Thoracic aorta (tissue), 2 donors: Measurements from ENCODE around the gene ATAD3A. TPM values are rescaled to one million over a fixed set of nuclear protein-coding genes. Genes with fewer than 3 reads are reported as not detected.
"Not testable (repeated sequence)": the region's sequence is repeated elsewhere in the genome, so short reads cannot be mapped to it uniquely, and the experiment has no call there.

Source experiments
- ATAC-seq: fragments of 150-250 bp; one replicate; pipeline ENCODE4 v1.8.0; 2017; ENCODE audit warnings: low read depth; ENCODE audit not compliant: insufficient number of reproducible peaks, low FRiP score
- DNase-seq: peaks from one replicate; pipeline ENCODE4 v3.0.0-alpha.2; 2020; ENCODE audit warnings: low spot score
- H3K27ac ChIP-seq, 2 donors: fragments of 200-600 bp; sonication (generic); 1 replicate in 1 of 2; 2 replicates in 1 of 2; pipeline ENCODE4 v1.5.1; 2016; ENCODE audit warnings: mild to moderate bottlenecking in 2 of 2, moderate library complexity in 2 of 2
- H3K27me3 ChIP-seq: fragments of 200-600 bp; sonication (generic); replicated peaks from 2 replicates; pipeline ENCODE4 v1.6.0; 2016; ENCODE audit warnings: mild to moderate bottlenecking; ENCODE audit not compliant: insufficient read depth
- H3K36me3 ChIP-seq: fragments of 200-600 bp; sonication (generic); one replicate; pipeline ENCODE4 v1.5.1; 2016
- H3K4me1 ChIP-seq, 2 donors: fragments of 200-600 bp; sonication (generic); 1 replicate in 1 of 2; 2 replicates in 1 of 2; pipeline versions ENCODE4 v1.5.1 to v1.6.0; 2016; ENCODE audit warnings: low read depth in 2 of 2, mild to moderate bottlenecking in 1 of 2; ENCODE audit not compliant: control insufficient read depth in 1 of 2
- H3K4me3 ChIP-seq: fragments of 200-600 bp; sonication (generic); 2 replicates; pipeline ENCODE4 v1.5.1; 2016; ENCODE audit warnings: mild to moderate bottlenecking
- H3K9me3 ChIP-seq: fragments of 200-600 bp; sonication (generic); 2 replicates; pipeline ENCODE4 v1.5.1; 2016
- total RNA-seq, 2 donors: library from RNA; depleted of rRNA; stranded (reverse); fragments of >200 nt; gene quantifications; one replicate each; pipeline versions ENCODE4 v1.1.0 to v1.2.3, GENCODE V29; 2016
- TF ChIP-seq, protein P1 (sequence below): fragments of 200-600 bp; sonication (generic); IDR thresholded peaks from one replicate; pipeline ENCODE4 v1.5.1; 2019; ENCODE audit warnings: antibody characterized with exemption

The ATAD3A gene
- total RNA-seq, 2 donors from 2014 or later: 16.7 to 17.6 TPM

DNA sequence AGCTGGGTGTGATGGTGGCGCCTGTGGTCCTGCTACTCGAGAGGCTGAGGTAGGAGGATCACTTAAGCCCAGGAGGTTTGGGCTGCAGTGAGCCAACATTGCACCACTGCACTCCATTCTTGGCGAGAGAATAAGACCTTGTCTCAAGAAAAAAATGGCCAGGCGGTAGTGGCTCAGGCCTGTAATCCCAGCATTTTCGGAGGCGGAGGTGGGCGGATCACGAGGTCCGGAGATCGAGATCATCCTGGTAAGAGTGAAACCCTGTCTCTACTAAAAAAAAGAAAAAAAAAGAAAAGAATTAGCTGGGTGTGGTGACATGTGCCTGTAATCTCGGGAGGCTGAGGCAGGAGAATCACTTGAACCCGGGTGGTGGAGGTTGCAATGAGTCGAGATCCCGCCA lies 29.1 kb upstream of the ATAD3A start:
- H3K36me3 ChIP-seq: peaks cover 41% of the 10 kb centered on the region
- no peak overlapping the region for H3K4me3 ChIP-seq
- no peaks in the 10 kb centered on the region for H3K27me3 ChIP-seq
- no peaks in the 10 kb centered on the region for H3K4me1 ChIP-seq
- DNase-seq (no peak), ATAC-seq (no peak)
- H3K9me3 ChIP-seq: no peaks in the 10 kb centered on the region
- TF ChIP-seq, protein P1, sequence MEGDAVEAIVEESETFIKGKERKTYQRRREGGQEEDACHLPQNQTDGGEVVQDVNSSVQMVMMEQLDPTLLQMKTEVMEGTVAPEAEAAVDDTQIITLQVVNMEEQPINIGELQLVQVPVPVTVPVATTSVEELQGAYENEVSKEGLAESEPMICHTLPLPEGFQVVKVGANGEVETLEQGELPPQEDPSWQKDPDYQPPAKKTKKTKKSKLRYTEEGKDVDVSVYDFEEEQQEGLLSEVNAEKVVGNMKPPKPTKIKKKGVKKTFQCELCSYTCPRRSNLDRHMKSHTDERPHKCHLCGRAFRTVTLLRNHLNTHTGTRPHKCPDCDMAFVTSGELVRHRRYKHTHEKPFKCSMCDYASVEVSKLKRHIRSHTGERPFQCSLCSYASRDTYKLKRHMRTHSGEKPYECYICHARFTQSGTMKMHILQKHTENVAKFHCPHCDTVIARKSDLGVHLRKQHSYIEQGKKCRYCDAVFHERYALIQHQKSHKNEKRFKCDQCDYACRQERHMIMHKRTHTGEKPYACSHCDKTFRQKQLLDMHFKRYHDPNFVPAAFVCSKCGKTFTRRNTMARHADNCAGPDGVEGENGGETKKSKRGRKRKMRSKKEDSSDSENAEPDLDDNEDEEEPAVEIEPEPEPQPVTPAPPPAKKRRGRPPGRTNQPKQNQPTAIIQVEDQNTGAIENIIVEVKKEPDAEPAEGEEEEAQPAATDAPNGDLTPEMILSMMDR: no peak
- H3K27ac ChIP-seq: no peak overlapping the region

DNA sequence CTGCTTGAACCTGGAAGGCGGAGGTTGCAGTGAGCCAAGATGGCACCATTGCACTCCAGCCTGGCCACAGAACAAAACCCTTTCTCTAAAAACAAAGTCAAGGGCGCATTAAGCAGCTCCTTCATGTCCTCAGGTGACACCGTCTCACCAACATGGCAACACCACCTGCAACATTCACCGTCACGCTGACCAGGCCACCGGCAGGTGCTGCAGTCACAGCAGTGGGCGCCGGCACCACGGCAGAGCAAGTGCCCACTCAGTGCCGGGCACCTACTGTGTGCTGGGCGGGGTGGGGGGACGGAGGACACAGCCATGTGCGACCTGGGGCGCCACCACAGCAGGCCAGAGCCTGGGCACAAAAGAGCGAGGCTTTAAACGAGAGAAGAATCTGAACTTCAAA lies 28.2 kb upstream of the ATAD3A start:
- Histone ChIP-seq H3K36me3 (peaks cover 44% of the 10 kb centered on the region), H3K27ac (no peak overlapping the region), H3K27me3 (no peaks in the 10 kb centered on the region), H3K4me1 (no peaks in the 10 kb centered on the region), H3K4me3 (no peak overlapping the region), H3K9me3 (no peaks in the 10 kb centered on the region)
- TF ChIP-seq, protein P1: no peak
- DNase-seq: no peak
- ATAC-seq: no peak

DNA sequence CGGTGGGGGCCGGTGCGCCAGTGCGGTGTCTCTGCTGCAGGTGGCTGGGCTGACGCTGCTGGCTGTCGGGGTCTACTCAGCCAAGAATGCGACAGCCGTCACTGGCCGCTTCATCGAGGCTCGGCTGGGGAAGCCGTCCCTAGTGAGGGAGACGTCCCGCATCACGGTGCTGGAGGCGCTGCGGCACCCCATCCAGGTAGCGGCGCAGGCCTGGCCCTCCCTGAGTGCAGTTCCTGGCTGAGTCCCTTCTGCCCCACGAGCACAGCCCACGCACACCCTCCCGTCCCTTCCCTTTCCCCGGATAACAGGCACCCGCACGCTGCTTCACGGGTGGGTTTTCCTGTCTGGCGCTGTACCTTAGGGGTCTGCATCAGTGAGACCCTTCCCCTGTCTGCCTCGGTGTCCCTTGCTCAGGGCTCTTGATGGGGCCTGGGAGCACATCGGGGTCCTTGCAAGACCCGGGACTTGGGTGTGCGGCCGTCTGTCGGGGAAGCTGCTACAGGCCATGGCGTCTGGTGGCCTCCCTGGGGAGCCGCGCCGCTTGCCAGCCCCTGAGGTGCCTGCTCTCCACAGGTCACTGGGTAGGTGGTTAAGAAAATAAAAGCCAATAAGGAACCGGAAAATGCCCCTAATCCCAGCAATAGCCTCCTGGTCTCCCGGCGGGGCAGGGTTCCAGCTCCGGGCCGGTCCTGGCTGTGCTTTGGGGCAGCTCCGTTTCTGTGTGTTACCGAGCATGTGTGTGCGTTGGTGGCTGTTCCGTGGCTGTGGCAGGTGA lies 26.8 kb upstream of the ATAD3A start:
- not testable (repeated sequence) for H3K4me1 ChIP-seq, H3K4me3 ChIP-seq, ATAC-seq, DNase-seq, H3K27me3 ChIP-seq, H3K27ac ChIP-seq, H3K9me3 ChIP-seq
- H3K36me3 ChIP-seq: peaks cover 47% of the 10 kb centered on the region

DNA sequence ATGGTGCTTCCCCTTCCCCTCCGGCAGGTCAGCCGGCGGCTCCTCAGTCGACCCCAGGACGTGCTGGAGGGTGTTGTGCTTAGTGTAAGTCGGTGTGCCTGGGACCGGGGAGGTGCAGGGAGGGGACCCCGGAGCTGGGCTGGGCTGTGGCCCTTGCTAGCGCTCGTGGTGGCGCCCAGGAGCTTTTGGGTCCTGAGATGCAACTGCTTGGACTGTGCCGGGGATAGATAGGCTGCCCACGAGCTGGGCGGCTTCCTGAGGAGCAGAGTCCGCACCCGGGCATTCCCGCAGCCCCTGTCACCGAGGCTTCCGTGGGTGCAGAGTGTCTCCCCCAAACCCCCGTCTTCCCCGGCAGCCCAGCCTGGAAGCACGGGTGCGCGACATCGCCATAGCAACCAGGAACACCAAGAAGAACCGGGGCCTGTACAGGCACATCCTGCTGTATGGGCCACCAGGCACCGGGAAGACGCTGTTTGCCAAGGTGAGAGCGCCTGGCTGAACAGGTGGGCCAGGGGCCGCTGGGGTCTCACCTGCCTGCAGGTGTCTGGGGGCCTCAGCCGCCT lies 26.1 kb upstream of the ATAD3A start:
- H3K27ac ChIP-seq, ATAC-seq, H3K4me1 ChIP-seq, H3K9me3 ChIP-seq, DNase-seq, H3K27me3 ChIP-seq, H3K4me3 ChIP-seq: not testable (repeated sequence)
- H3K36me3 ChIP-seq: peaks cover 52% of the 10 kb centered on the region

DNA sequence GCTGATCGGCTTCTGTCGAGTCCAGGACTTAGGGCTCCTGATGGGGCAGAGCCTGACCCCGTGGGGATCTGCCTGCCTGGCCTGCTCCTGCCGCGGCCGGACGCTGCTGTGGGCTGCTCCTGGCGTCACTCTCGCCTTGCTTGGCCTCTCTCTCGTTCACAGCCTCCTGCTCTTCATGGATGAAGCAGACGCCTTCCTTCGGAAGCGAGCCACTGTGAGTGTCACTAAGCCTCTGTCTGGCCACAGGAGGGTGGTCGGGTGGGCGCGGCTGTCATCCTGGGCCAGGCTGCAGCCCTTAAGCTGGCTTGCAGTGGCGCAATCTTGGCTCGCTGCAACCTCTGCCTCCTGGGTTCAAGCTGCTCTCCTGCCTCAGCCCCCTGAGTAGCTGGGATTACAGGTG lies 24.3 kb upstream of the ATAD3A start:
- H3K9me3 ChIP-seq: no peaks in the 10 kb centered on the region
- TF ChIP-seq, protein P1: no peak
- H3K36me3 ChIP-seq: peaks cover 62% of the 10 kb centered on the region
- no peak for ATAC-seq
- no peaks in the 10 kb centered on the region for H3K27me3 ChIP-seq
- H3K4me1 ChIP-seq: no peaks in the 10 kb centered on the region
- H3K27ac ChIP-seq: no peak overlapping the region
- no peak overlapping the region for H3K4me3 ChIP-seq
- DNase-seq: no peak

DNA sequence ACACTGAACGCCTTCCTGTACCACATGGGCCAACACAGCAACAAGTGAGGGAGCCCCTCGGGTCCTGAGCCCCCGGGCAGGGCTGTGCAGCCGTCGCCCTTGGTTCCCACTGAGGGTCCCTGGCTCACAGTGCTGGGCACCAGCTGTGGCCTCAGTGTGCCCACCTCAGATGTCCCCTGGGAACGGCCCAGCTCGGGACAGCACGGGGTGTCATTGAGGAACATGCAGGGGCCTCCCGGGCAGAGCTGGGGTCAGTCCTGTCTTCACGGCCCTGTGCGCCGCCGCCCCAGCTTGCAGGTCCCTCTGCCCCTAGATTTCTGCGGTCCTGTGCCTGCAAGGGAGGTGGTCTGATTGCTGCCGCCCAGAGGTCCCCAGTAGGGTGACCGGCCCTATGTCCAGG lies 22.7 kb upstream of the ATAD3A start:
- ATAC-seq (no peak), DNase-seq (no peak)
- no peak overlapping the region for H3K4me3 ChIP-seq
- TF ChIP-seq, protein P1: no peak
- no peaks in the 10 kb centered on the region for H3K4me1 ChIP-seq
- no peaks in the 10 kb centered on the region for H3K9me3 ChIP-seq
- H3K36me3 ChIP-seq: peaks cover 52% of the 10 kb centered on the region
- no peak overlapping the region for H3K27ac ChIP-seq
- H3K27me3 ChIP-seq: no peaks in the 10 kb centered on the region
